HG03103 (cell line): ENCODE measurements around the gene RRAD.
"Not testable (repeated sequence)": the region's sequence is repeated elsewhere in the genome, so short reads cannot be mapped to it uniquely, and the experiment has no call there.

Experiments used
- ATAC-seq: cut with Tn5 transposase; IDR thresholded peaks from one replicate; pipeline ENCODE4 v1.9.1; 2021; ENCODE audit warnings: low read depth; ENCODE audit not compliant: unreplicated experiment

The RRAD gene

GRCh38 chr16:66952430-66953110 lies 27.2 kb upstream of the RRAD start:
- no peak for ATAC-seq

- no peak for ATAC-seq
Observed at GRCh38 chr16:66950971-66951790, 25.8 kb upstream of the RRAD start.

- ATAC-seq: no peak
Observed at GRCh38 chr16:66950437-66950836, 25.1 kb upstream of the RRAD start.

- ATAC-seq: no peak
Observed at GRCh38 chr16:66949472-66949871, 24.1 kb upstream of the RRAD start.

- no peak for ATAC-seq
Observed at GRCh38 chr16:66948837-66949225, 23.5 kb upstream of the RRAD start.

- ATAC-seq: no peak
Observed at GRCh38 chr16:66948134-66948836, 22.9 kb upstream of the RRAD start.

- no peak for ATAC-seq
Observed at GRCh38 chr16:66947302-66948065, 22.1 kb upstream of the RRAD start.

GRCh38 chr16:66946974-66947301 lies 21.6 kb upstream of the RRAD start:
- ATAC-seq: no peak

- ATAC-seq: no peak
Observed at GRCh38 chr16:66946541-66946940, 21.2 kb upstream of the RRAD start.

- ATAC-seq: no peak
Observed at GRCh38 chr16:66945939-66946338, 20.6 kb upstream of the RRAD start.

- not testable (repeated sequence) for ATAC-seq
Observed at GRCh38 chr16:66944971-66945370, 19.6 kb upstream of the RRAD start.

GRCh38 chr16:66944054-66944441 lies 18.7 kb upstream of the RRAD start:
- no peak for ATAC-seq

GRCh38 chr16:66943426-66944053 lies 18.2 kb upstream of the RRAD start:
- ATAC-seq: no peak

- no peak for ATAC-seq
Observed at GRCh38 chr16:66942981-66943380, 17.6 kb upstream of the RRAD start.

GRCh38 chr16:66940236-66940635 lies 14.9 kb upstream of the RRAD start:
- no peak for ATAC-seq

- no peak for ATAC-seq
Observed at GRCh38 chr16:66939366-66939765, 14.0 kb upstream of the RRAD start.

- ATAC-seq: no peak
Observed at GRCh38 chr16:66937725-66938337, 12.5 kb upstream of the RRAD start.

GRCh38 chr16:66936889-66937554 lies 11.7 kb upstream of the RRAD start:
- no peak for ATAC-seq

- ATAC-seq: no peak
Observed at GRCh38 chr16:66936462-66936861, 11.1 kb upstream of the RRAD start.
